Measurements from ENCODE around the gene SIGLEC10. TPM values are rescaled to one million over a fixed set of nuclear protein-coding genes. Genes with fewer than 3 reads are reported as not detected.

The SIGLEC10 gene
- total and polyA plus RNA-seq, 2 of the 4 experiments (the other 2 are of a cell fraction): not detected

DNA sequence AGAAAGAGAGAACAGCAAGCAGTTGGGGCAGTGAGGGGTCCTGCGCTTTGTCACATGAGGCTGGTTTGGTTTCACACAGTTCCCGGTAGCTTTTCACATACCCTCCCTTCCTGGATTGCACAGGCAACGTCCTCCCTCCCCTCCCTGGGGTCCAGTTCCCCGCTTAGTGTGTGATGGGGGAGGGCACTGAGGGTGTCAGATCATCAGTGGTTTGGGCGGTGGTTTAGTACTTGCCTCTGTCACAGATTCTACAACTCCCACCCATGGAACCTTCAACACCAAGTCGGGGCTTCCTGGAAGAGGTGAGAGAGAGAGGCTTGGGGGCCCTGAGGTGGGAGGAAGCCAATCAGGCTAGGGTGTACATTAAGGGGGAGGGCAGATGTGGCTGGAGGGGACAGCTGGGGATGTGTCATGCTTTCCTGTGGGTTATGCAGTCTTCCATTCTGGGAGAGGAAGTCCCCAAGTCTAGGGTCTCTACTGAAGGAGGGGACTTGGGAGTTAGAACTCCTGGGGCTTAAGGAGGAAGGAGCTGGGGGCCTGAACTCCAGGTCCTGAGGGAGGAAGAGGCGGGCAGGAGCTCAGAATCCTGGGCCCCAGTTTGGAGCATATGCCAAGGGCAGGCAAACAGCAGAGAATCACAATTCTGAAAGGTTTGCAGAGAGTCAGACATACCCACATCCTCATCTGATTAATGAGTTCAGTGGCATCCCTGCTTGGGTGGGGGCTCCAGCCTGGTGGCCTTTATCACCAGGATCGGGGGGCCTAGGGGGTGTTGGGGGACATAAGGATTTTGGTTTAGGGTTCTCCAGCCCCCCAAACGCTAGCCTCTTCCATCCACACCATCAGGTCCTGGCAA, 44.6 kb downstream of the SIGLEC10 start, which contains the start of gene NKG7:
Gene NKG7 (minus strand): TSS at position 6 of the 856 bp plus-strand sequence. CDS start 119 bp downstream, outside the sequence.
- H3K18ac ChIP-seq (ENCODE audit: low read depth, low read length): no peak within 1 kb of the TSS
- H3K27me3 ChIP-seq (ENCODE audit: control insufficient read depth, insufficient read depth, low read length): peaks cover 2% of the 10 kb centered on the region; the same call in 1 of the 2 replicates
- no peak within 1 kb of the TSS for H2BK120ac ChIP-seq (ENCODE audit: low read depth, low read length)
- CTCF ChIA-PET: no interaction called here
- H2BK5ac ChIP-seq (ENCODE audit: low read depth, low read length, poor library complexity, severe bottlenecking): no peak within 1 kb of the TSS
- no TSS peak for BruUV-seq (replicated peaks)
- H3K4me2 ChIP-seq (ENCODE audit: low read depth, low read length): no peak within 1 kb of the TSS
- H2AFZ ChIP-seq (replicated peaks; ENCODE audit: low read length, poor library complexity): no peak within 1 kb of the TSS
- no peak within 1 kb of the TSS for H3K9ac ChIP-seq (ENCODE audit: low read depth, low read length)
- no peaks in the 10 kb centered on the region for H4K20me1 ChIP-seq (ENCODE audit: insufficient read depth, low read length)
- TF ChIP-seq RAD21 (IDR thresholded peaks at IDR 0.05; ENCODE audit: low read length) (no peak), MAFK (IDR thresholded peaks at IDR 0.05; ENCODE audit: low read depth, low read length) (no peak), MXI1 (IDR thresholded peaks at IDR 0.05; ENCODE audit: borderline replicate concordance, low read depth, low read length) (no peak), FOS (IDR thresholded peaks at IDR 0.05; ENCODE audit: low read depth, low read length) (no peak)
- no peak within 1 kb of the TSS for H3K14ac ChIP-seq (replicated peaks; ENCODE audit: low read depth, low read length)
- no peak within 1 kb of the TSS for H4K5ac ChIP-seq (ENCODE audit: low read depth, low read length)
- dilution Hi-C loops (cut with HindIII; ENCODE audit: low sequenced_read_pairs, unreplicated experiment) (no loop called here), intact Hi-C loops (cut with micrococcal nuclease) (no loop called here), in situ Hi-C loops (cut with MboI; ENCODE audit: low sequenced_read_pairs) (no loop called here)
- ATAC-seq (ENCODE audit: low read depth): no peak
- WGBS, 2 experiments (ENCODE audit: extremely low coverage in 2 of 2, insufficient read length in 1 of 2): no CpG with 5 or more reads among the region's 9 CpGs
- H4K91ac ChIP-seq (ENCODE audit: insufficient read depth, low read depth, low read length): no peak within 1 kb of the TSS
- peaks cover 6% of the 10 kb centered on the region for H3K4me1 ChIP-seq (ENCODE audit: control insufficient read depth, insufficient read depth, low read length)
- peaks cover 0 to 9% of the 10 kb centered on the region in 2 experiments; a peak in 3 of 4 replicates for H3K79me1 ChIP-seq (ENCODE audit: low read depth in 1 of 2, low read length in 2 of 2)
- DNase-seq: no peak
- H2AK9ac ChIP-seq (replicated peaks; ENCODE audit: low read depth, low read length, poor library complexity): peak within 1 kb of the TSS; percentile 65
- no peaks in the 10 kb centered on the region for H3K36me3 ChIP-seq (ENCODE audit: control insufficient read depth, insufficient read depth, low read length)
- no peak within 1 kb of the TSS for H2BK20ac ChIP-seq (ENCODE audit: low read depth, low read length)
- no peak within 1 kb of the TSS for H3K4me3 ChIP-seq (ENCODE audit: insufficient read depth, low read depth, low read length)
- H3K9me3 ChIP-seq (ENCODE audit: control insufficient read depth, insufficient read depth, low read length): no peaks in the 10 kb centered on the region
- no peak within 1 kb of the TSS for H3K56ac ChIP-seq (ENCODE audit: extremely low read depth, insufficient read depth, low read length)
- POLR2A ChIA-PET (ENCODE audit: unreplicated experiment): no interaction called here
- H3K27ac ChIP-seq (ENCODE audit: insufficient read depth, low read length): no peak within 1 kb of the TSS
- no peak within 1 kb of the TSS for H3K4ac ChIP-seq (ENCODE audit: low read depth, low read length)
- no peak within 1 kb of the TSS for H4K8ac ChIP-seq (ENCODE audit: low read depth in 2 of 2, low read length in 2 of 2)
- no peak within 1 kb of the TSS for H3K23ac ChIP-seq (ENCODE audit: low read depth, low read length)
- no peak within 1 kb of the TSS for H2BK15ac ChIP-seq (ENCODE audit: low read depth, low read length)
- peaks cover 6% of the 10 kb centered on the region; the same call in 1 of the 2 replicates for H3K9me1 ChIP-seq (ENCODE audit: insufficient read depth, low read length)
- no peak within 1 kb of the TSS for H2AK5ac ChIP-seq (ENCODE audit: low read depth, low read length)

Measured in IMR-90 (cell line).